DND-41 (cell line): Measurements from ENCODE around the gene SMTNL2.

Experiments
- CTCF ChIP-seq: IDR thresholded peaks from 2 replicates; pipeline ENCODE4 v1.5.1; 2012; ENCODE audit warnings: borderline replicate concordance, low read length, moderate library complexity, mild to moderate bottlenecking; ENCODE audit not compliant: poor library complexity, severe bottlenecking; ENCODE audit errors: extremely low read depth
- EZH2 ChIP-seq: IDR thresholded peaks from 3 replicates; pipeline ENCODE4 v1.6.1; 2012; ENCODE audit warnings: borderline replicate concordance, low read depth, mild to moderate bottlenecking, moderate library complexity, low read length, inconsistent platforms; ENCODE audit not compliant: severe bottlenecking

- TF ChIP-seq CTCF: no peak
- TF ChIP-seq EZH2: no peak
Measured at GRCh38 chr17:4607773-4608187, 23.5 kb downstream of the SMTNL2 start.
